Measurements from ENCODE around the gene SRRM5.

DNA sequence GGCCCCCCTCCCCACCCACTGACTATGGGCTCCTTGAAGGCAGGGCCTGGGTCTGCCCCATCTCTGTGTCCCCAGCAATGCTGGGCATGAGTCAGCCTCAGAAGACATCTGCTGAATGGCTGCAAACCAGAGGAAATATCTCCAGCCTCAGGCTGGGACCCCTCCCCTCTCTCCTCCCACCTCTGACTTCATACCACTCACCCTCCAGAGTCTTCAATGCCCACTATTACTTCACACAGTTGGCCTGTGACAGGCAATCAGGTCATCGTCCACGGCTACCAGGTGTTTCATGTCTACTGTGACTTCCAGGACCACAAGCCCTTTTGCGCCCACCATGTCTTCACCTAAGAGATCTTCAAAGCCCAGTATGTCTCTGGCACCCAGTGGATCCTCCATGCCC, at the start of gene SRRM5:
- TF ChIP-seq, protein P1, sequence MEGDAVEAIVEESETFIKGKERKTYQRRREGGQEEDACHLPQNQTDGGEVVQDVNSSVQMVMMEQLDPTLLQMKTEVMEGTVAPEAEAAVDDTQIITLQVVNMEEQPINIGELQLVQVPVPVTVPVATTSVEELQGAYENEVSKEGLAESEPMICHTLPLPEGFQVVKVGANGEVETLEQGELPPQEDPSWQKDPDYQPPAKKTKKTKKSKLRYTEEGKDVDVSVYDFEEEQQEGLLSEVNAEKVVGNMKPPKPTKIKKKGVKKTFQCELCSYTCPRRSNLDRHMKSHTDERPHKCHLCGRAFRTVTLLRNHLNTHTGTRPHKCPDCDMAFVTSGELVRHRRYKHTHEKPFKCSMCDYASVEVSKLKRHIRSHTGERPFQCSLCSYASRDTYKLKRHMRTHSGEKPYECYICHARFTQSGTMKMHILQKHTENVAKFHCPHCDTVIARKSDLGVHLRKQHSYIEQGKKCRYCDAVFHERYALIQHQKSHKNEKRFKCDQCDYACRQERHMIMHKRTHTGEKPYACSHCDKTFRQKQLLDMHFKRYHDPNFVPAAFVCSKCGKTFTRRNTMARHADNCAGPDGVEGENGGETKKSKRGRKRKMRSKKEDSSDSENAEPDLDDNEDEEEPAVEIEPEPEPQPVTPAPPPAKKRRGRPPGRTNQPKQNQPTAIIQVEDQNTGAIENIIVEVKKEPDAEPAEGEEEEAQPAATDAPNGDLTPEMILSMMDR (IDR thresholded peaks at IDR 0.05) = no peak
- no peak for TF ChIP-seq POLR2AphosphoS5 (IDR thresholded peaks at IDR 0.05; ENCODE audit: insufficient read depth in 1 of 2, low read depth in 1 of 2)

All from vagina (tissue), 2 donors.